Ovary (tissue), 3 donors: ENCODE data around the gene MBP.

ENCODE experiments used
- CTCF ChIP-seq, 3 donors: fragments of 450-650 bp in 2 of 3; fragments of 200-600 bp in 1 of 3; IDR thresholded peaks; one replicate each; pipeline versions ENCODE4 v1.5.1 to v1.8.0; 2016 to 2022; ENCODE audit warnings: antibody characterized with exemption in 3 of 3, mild to moderate bottlenecking in 1 of 3
- EP300 ChIP-seq: sonication (generic); formaldehyde crosslinking; IDR thresholded peaks from one replicate; pipeline ENCODE4 v1.6.1; 2017; ENCODE audit warnings: antibody characterized with exemption
- POLR2A ChIP-seq: fragments of 450-650 bp; IDR thresholded peaks from one replicate; pipeline ENCODE4 v1.6.1; 2017; ENCODE audit warnings: antibody characterized with exemption, mild to moderate bottlenecking, moderate library complexity
- donor health status: DM: no; HTN: no; CAD: no.

- TF ChIP-seq CTCF (IDR thresholded peaks at IDR 0.05) = no peak
- no peak for TF ChIP-seq EP300
- TF ChIP-seq POLR2A = no peak
Measured at GRCh38 chr18:76984193-76985155, 148.1 kb downstream of the MBP start.
